ENCODE measurements around the gene ASCL5.

Gene ASCL5

DNA sequence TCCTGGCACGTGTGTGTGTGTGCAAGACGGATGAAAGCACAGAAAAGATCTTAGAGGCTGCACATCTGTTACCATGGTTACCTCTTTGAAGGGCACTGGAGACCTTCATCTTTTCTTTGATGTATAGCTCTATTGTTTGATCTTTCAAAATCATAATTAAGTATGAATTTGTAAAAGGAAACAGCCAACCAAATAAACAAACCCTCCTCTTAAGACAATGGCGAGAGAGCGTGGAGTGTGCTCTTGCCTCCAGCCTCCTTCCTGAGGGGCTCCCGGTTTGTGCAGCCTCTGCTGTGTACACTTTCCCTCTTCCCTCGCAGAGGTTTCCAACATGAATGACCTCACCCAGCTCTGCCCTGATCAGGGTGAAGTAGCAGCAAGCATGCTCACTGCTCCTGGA is 42.7 kb downstream of the ASCL5 start:
- DNase-seq (ENCODE audit: low read depth) = no peak

DNA sequence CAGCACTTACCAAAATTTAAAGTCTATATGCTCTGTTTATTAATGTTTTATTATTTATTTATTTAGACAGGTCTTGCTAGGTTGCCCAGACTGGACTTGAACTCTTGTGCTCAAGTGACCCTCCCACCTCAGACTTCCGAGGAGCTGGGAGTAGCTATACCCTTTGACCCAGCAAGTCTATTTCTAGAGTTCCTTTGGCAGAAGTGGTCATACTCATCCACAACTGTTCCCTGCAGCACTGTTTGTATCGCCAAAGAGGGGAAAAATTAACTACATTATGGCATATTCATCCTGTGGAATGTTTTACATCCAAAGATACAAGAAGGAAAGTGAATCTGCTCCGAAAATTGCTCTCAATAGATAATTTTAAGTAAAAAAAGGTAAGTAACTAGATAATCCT is 43.2 kb downstream of the ASCL5 start:
- DNase-seq (ENCODE audit: low read depth) = no peak

GRCh38 chr1:201080135-201080534 is 46.8 kb downstream of the ASCL5 start:
- DNase-seq (ENCODE audit: low read depth) = no peak

DNA sequence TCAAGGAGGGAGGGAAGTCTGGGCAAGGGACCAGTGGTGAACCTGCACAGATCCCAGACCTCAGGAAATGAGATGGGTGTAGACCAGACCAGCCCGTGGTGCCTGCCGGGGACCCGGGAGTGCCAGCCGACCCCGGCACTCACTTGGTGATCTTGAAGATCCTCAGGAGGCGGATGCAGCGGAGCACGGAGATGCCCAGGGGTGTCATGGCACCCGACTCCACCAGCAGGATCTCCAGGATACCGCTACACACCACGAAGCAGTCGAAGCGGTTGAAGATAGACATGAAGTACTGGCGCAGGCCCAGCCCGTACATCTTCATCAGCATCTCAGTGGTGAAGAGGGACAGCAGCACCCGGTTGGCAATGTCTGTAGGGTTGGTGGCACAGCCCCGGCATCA is 49.2 kb downstream of the ASCL5 start:
- no peak for DNase-seq (ENCODE audit: low read depth)

GRCh38 chr1:201077116-201077515 is 49.9 kb downstream of the ASCL5 start:
- no peak for DNase-seq (ENCODE audit: low read depth)

DNA sequence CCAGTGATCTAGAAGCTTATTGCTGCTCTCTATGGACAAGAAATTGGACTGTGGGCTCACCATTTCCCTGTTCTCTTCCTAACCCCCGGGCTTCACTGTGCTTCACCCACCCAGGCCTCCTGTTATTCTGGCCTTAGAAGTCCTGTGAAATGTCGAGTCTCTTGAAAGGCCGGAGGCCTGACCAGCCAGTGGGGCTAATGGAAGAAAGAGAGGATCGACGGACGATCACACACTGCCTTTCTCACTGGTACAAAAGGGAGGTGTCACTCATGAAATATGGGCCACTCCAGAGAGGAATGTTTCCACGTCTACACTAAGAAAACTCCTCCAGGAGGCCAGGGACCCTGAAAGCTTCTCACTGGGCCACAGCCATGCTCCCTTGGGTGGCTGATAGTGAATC is 50.9 kb downstream of the ASCL5 start:
- no peak for DNase-seq (ENCODE audit: low read depth)

- DNase-seq (ENCODE audit: low read depth) = no peak
These were observed 53.0 kb downstream of the ASCL5 start for GRCh38 chr1:201074018-201074417.

- DNase-seq (ENCODE audit: low read depth) = no peak
These were observed 54.1 kb downstream of the ASCL5 start for GRCh38 chr1:201072922-201073321.

DNA sequence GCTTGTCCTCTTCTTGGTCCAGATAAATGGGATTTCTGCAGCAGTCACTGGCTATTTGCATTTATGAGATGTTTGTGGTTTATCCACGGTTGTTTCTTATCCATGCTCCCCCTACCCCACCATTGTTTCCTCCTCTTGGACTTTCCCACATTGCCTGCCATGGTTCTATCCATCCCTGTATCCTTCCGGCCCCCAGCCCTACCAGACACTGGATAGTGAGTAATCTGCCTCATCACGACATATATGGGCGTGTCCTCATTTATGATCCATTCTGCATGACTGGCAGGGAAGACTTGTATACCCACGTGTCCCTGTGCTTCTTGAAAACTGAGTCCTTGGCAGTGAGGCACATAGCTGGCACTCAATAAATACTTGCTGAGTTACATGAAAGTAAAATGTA is 54.8 kb downstream of the ASCL5 start:
- no peak for DNase-seq (ENCODE audit: low read depth)

DNA sequence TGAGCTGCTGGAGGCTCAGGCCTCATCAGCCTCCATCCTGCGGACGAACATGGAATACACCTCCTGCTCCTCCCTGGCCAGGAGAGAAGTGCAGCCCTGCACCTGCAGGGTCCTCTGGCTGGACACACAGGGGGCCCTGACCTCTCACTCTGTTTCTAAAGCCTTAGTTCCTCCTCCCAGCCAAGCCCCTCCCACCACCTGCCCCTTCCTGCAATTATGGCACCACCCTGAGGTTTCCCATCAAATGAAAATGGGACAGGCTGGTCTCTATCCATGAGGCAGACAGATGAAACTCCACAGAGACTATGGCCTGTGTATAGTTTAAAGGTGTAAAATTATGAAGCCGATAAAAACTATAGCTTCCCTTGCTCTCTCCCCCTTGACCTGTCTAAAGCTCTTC is 57.3 kb downstream of the ASCL5 start:
- DNase-seq (ENCODE audit: low read depth) = no peak

GRCh38 chr1:201068976-201069375 is 58.0 kb downstream of the ASCL5 start:
- DNase-seq (ENCODE audit: low read depth) = no peak

GRCh38 chr1:201066986-201067385 is 60.0 kb downstream of the ASCL5 start:
- DNase-seq (ENCODE audit: low read depth) = no peak

DNA sequence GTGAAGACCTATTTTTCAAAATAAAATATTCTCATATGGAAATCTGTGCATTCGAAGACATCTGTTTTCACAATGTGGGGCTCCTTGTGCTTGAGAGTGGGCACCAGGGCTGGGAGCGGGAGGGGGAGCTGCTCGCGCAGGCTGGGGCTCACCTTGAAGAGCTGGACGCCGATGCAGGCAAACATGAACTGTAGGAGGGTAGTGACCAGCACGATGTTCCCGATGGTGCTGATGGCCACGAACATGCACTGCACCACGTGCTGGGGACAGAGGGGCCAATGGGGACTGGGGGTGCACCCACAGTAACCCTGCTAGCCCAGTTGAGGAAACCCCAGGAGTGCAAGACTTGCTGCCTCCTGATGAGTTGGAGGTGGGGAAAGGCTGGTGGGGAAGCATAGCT is 61.3 kb downstream of the ASCL5 start:
- DNase-seq (ENCODE audit: low read depth) = no peak

DNA sequence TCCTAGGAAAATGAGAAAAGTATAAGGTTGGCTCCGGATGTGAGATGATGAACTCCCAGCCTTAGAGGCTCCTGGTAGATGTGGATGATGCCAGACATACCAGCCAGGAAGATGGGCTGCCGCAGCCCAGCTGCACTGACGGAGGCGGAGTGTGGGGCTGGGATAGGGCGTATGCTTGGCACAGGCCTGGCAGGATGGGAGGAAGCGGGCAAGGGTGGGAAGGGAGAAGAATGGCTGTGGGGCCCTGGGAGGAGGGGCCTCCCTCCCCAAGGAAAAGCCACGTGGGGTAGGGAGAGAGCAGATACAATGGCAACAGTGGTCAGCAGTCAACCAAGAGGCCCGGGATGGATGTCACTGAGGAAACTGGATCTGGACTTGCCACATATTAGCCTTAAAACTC is 62.2 kb downstream of the ASCL5 start:
- DNase-seq (ENCODE audit: low read depth) = no peak

Measured in stimulated activated CD8-positive, alpha-beta memory T cell treated with anti-CD3 and anti-CD28 coated beads, Interleukin-7, amount 100 ng/mL, for 24 hours (primary cell).